GM10266 (cell line): ENCODE measurements around the gene BRD3.

Source experiments
- DNase-seq: peaks from one replicate; pipeline ENCODE4 v3.0.0; 2012; ENCODE audit errors: extremely low spot score
- CTCF ChIP-seq: IDR thresholded peaks from 2 replicates; pipeline ENCODE4 v1.5.1; 2012; ENCODE audit warnings: mild to moderate bottlenecking, low read depth; ENCODE audit not compliant: control insufficient read depth, insufficient read depth; ENCODE audit errors: missing control alignments

BRD3 gene

GRCh38 chr9:134047868-134048581 lies 19.8 kb downstream of the BRD3 start:
- no peak for TF ChIP-seq CTCF
- DNase-seq: no peak

GRCh38 chr9:134046894-134047681 lies 20.7 kb downstream of the BRD3 start:
- DNase-seq: no peak
- no peak for TF ChIP-seq CTCF

- DNase-seq: no peak
Measured at GRCh38 chr9:134045841-134046544, 21.8 kb downstream of the BRD3 start.

DNA sequence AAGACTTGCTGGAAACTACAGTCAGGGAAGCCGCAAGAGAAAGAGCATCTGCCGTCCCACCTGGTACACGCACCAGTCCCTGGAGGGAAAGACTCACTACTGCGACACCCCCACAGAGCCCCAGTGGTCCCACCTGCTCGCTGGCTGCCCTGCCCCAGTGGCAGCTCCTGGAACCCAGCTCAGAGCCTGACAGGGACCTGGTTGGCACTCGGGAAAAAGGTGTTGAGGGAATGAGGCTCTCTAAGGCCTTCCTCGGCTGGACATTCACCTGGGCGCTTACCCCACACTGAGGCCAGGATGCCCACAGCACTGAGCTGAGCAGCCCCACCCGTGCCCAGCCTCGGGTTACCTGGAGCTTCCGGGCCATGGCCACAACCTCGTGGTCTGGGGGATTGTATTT lies 22.9 kb downstream of the BRD3 start:
- no peak for TF ChIP-seq CTCF
- DNase-seq: no peak

More at GRCh38 chr9:134045841-134046544, 21.8 kb downstream of the BRD3 start:
- no peak for TF ChIP-seq CTCF

DNA sequence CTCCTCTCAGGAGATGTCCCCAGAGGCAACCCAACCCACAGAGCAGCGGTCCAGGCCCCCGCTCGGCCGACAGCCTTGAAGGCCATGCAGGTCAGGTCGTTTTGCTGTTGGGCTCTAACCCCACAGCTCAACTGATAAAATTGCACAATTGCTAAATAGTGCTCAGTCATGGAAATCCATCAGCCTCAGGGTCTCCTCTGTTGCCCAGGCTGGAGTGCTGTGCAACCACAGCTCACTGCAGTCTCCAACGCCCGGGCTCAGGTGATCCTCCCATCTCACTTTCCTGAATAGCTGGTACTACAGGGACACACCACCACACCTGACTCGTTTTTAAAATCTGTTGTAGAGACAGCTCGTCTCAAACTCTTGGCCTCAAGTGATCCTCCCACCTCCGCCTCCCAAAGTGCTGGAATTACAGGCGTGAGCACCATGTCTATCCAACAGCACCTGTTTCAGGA lies 24.3 kb downstream of the BRD3 start:
- no peak for DNase-seq
- no peak for TF ChIP-seq CTCF

- no peak for DNase-seq
- no peak for TF ChIP-seq CTCF
Measured at GRCh38 chr9:134041649-134041962, 26.2 kb downstream of the BRD3 start.
